Activated CD4-positive, alpha-beta T cell treated with anti-CD3 and anti-CD28 coated beads, Interleukin-2, amount 10 ng/mL, durations not matched to agents 24 days and 14 days (primary cell): ENCODE results near the gene DENND2A. TPM values are rescaled to one million over a fixed set of nuclear protein-coding genes. Genes with fewer than 3 reads are reported as not detected.

ENCODE experiments used
- DNase-seq: peaks from one replicate; pipeline ENCODE4 v3.0.0; 2022
- H3K27ac Mint-ChIP-seq: one replicate; pipeline ENCODE4 v1.8.0; 2022; ENCODE audit warnings: mild to moderate bottlenecking, mixed read lengths
- H3K27me3 Mint-ChIP-seq: one replicate; pipeline ENCODE4 v1.8.0; 2022; ENCODE audit warnings: mixed read lengths
- H3K36me3 Mint-ChIP-seq: one replicate; pipeline ENCODE4 v1.8.0; 2022; ENCODE audit warnings: low read depth, mild to moderate bottlenecking, mixed read lengths
- H3K4me1 Mint-ChIP-seq: one replicate; pipeline ENCODE4 v1.8.0; 2021; ENCODE audit warnings: mixed read lengths
- H3K4me3 Mint-ChIP-seq: one replicate; pipeline ENCODE4 v1.8.0; 2022; ENCODE audit warnings: mild to moderate bottlenecking, moderate library complexity, mixed read lengths
- H3K9me3 Mint-ChIP-seq: one replicate; pipeline ENCODE4 v1.8.0; 2021; ENCODE audit warnings: mixed read lengths
- intact Hi-C: fragments of 100-400 bp; cut with micrococcal nuclease; formaldehyde crosslinking; loops from one replicate; pipeline ENCODE4 v1.15.1; 2023
- total RNA-seq: library from RNA; stranded (reverse); gene quantifications from 2 replicates; pipeline ENCODE4 v1.2.3, GENCODE V29; 2022

The DENND2A gene
- total RNA-seq, 1 donor from 2014 or later = not detected

DNA sequence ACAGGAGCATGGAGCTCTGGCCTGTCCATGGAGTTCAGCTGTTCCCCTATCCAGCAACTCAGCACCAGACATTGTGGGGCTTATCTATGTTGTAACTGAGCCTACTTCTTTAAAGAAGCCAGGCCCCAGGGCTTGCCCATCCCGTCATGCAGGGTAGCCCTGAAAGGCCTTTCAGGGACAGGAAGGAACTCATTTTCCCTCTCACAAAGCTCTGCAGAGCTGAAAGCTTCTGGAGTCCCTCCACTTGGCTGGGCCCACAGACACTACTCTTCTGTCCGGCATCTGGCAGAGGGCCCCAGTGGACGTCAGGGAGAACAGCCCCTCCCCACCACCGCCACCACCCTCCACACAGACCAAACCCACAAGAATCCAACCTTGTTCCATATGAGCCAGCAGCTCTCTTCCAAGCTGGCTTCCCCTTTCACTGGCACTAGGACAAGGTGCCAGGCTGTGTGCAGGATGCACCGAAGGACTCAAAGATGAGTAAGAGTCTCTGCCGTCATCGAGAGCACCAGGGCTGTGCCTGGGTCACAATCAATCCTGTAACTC, 33.1 kb downstream of the DENND2A start:
- Mint-ChIP-seq H3K27ac (no peak overlapping the region), H3K4me3 (no peak overlapping the region), H3K27me3 (peaks cover 6% of the 10 kb centered on the region), H3K36me3 (no peaks in the 10 kb centered on the region), H3K4me1 (no peaks in the 10 kb centered on the region), H3K9me3 (no peaks in the 10 kb centered on the region)
- intact Hi-C loops = no loop called here
- DNase-seq = no peak

DNA sequence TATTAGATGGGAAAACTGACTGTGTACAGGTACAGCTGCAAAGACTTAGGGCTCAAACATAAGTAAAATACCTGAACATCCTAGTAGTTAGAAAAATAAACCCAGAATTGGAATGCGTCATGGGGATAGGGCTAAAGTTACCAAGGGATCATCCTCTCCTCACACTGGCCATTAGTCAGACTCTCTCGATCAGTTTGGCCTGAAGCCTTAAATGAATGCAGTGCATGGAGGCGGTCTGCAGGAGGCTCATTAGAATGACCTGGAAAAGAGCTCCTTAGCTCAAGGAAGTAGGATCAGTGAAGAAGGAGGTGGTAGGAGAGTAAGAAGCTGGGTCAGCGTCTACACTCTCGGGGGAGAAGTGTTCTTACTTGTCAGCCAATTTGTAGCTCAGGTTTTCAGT, 35.3 kb downstream of the DENND2A start:
- no peak overlapping the region for H3K27ac Mint-ChIP-seq
- no peaks in the 10 kb centered on the region for H3K36me3 Mint-ChIP-seq
- H3K27me3 Mint-ChIP-seq = peaks cover 9% of the 10 kb centered on the region
- DNase-seq = no peak
- no peaks in the 10 kb centered on the region for H3K4me1 Mint-ChIP-seq
- no peak overlapping the region for H3K4me3 Mint-ChIP-seq
- intact Hi-C loops = no loop called here
- no peaks in the 10 kb centered on the region for H3K9me3 Mint-ChIP-seq

DNA sequence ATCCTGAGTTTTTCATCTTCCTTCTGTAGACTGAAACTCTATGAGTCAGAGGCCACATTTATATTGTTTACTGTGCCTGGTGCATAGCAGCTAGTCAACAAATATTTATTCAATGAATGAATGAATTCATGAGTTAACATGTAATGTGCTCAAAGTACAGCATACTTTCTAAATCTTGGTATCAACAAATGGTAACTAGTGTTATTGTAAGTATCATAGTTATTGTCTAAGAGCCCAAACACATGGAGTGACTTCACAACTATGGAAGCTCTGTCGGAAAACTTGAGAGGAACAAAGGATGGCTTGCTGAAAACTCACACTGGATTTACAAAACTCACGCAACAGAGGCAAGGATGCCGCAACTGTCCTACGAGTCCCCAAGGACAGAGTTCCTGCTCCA, 35.9 kb downstream of the DENND2A start:
- Mint-ChIP-seq H3K4me1 (no peaks in the 10 kb centered on the region), H3K9me3 (no peaks in the 10 kb centered on the region), H3K27me3 (peaks cover 15% of the 10 kb centered on the region), H3K4me3 (no peak overlapping the region), H3K36me3 (no peaks in the 10 kb centered on the region), H3K27ac (no peak overlapping the region)
- intact Hi-C loops = no loop called here
- DNase-seq = no peak

DNA sequence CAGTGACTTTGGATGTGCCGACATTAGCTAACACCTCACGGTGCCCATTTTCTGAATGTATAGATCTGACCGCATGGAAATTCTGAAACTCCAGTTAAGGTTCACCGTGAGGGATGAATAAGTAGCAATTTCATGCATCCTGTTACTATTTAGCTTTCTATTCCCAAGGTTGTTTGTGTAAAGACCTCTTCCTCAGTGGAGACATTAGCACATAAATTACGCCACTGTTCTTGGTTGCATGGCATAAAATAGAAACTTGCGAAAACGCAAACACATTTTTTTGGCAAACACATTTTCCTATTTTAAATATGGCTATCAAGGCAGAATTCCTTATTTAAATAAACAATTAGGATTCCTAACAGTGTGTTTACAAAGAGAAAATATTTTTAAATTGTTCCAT, 36.5 kb downstream of the DENND2A start:
- Mint-ChIP-seq H3K27me3 (peaks cover 15% of the 10 kb centered on the region), H3K9me3 (no peaks in the 10 kb centered on the region), H3K4me1 (no peaks in the 10 kb centered on the region), H3K27ac (no peak overlapping the region), H3K36me3 (no peaks in the 10 kb centered on the region), H3K4me3 (no peak overlapping the region)
- intact Hi-C loops = no loop called here
- no peak for DNase-seq

DNA sequence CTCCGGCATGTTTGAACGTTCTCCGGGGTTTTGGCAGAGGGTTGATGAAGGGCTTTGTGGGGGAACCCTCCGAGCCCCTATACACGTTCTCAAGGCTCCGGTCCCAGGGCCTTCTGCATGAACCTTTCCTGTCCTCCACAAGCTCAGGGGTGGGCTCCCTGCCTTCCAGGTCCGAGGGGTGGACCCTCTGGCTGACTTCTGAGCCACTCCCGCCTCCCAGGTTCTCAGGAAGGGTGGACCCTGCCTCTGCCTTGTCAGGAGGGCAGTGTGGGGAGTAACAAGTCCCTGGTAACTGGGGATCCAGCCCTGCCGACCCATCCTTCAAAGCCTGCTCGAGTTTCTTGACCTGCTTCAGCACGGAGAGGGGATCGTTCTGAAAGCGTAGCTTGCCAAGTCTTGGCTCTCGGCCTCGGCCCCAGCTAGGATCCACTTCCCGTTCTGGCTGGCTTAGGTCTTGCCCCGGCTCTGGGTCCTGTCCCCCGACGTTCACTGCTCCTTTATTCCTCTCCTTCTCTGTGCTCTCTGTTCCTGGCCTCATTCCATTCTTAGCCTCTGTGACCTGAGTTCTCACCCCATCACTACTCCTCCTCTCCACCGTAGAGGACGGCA, 38.9 kb downstream of the DENND2A start:
- intact Hi-C loops = no loop called here
- no peaks in the 10 kb centered on the region for H3K9me3 Mint-ChIP-seq
- peaks cover 20% of the 10 kb centered on the region for H3K27me3 Mint-ChIP-seq
- no peak for DNase-seq
- H3K36me3 Mint-ChIP-seq = no peaks in the 10 kb centered on the region
- no peak overlapping the region for H3K4me3 Mint-ChIP-seq
- H3K27ac Mint-ChIP-seq = no peak overlapping the region
- no peaks in the 10 kb centered on the region for H3K4me1 Mint-ChIP-seq

DNA sequence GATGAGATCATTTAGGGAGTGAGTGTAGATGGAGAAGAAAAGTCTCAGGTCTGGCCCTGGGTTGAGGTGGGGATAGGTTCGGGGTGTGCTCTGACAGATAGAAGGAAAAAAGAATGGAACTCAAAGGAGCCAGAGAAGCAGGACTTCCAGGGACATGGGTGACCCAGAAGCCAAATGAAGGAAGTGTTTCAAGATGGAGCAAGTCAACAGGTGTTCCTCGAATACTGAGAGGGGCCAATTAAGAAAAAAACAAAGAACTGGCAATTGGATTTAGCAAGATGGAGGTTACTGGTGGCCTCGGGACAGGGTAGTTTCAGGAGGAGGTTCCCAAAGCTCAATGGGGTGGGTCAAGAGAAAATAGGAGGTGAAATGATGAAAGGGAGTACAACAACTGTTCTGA, 40.3 kb downstream of the DENND2A start:
- H3K4me3 Mint-ChIP-seq = no peak overlapping the region
- H3K36me3 Mint-ChIP-seq = no peaks in the 10 kb centered on the region
- H3K9me3 Mint-ChIP-seq = no peaks in the 10 kb centered on the region
- DNase-seq = no peak
- intact Hi-C loops = no loop called here
- no peak overlapping the region for H3K27ac Mint-ChIP-seq
- H3K4me1 Mint-ChIP-seq = no peaks in the 10 kb centered on the region
- H3K27me3 Mint-ChIP-seq = peaks cover 20% of the 10 kb centered on the region

DNA sequence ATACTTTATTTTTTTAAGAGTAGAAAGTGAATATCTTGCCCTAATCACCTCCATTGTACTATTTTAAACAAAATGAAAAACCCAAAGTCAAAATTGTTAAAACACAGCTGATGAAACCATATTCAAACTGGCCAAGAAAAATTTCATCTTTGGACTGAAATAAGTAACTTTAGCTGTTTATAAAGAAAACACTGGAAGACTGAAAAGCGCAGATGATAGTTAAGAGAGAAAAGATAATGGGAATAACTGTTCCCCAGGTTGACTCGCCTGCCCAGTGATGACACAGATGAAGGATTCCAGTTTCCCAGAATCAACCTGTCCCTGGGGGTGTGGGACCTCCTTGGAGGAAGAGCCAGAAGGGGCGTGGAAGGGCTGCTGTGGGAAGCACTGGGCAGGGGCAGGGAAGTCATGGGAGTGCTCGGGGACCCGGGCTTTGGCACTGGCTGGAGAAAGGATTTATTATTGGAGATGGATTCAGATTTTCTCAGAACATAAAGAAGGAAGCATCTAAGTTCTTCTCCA, 43.1 kb downstream of the DENND2A start:
- Mint-ChIP-seq H3K4me1 (peaks cover 3% of the 10 kb centered on the region), H3K4me3 (no peak overlapping the region), H3K36me3 (no peaks in the 10 kb centered on the region)

DNA sequence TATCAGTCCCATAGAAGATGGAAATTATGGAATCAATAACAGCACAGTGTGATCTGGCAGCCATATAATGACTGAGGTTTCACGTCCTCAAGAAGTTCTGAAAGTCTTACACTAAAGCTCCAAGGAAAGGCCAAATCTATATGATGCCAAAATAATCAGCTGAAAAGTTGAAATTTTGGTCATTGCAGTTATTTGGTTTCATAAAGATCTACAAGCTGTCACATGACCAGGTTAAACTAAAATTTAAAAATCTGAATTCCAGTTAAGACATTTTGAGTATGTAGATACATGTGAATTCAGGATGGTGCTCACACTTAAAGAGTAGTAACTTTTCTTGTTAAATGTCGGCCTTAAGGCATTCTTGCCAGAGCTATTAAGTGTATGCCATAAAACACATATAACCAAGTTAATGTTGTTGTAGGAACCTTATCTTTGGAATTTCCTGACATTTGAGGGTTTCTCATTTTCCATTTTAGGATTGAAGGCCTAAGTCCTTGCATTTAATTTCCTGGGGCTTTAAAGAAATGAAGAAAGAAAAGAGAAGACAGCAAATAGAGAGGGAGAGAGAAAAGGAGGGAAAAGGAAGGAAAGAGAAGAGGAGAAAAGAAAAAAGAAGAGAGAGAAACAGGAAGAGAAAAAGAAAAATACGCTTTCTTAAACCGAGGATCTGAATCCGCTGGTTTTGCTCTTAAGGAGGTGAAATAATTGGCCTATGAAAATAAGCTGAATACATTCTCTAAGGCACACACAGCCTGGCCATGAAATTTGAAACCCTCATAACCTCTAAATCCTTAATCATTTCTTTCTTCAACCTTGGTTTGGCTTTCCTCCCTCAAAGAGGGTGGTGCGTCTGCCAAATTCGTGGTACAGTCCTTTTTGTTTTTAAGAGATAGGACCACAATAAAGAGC, 43.8 kb downstream of the DENND2A start:
- peaks cover 22% of the 10 kb centered on the region for H3K27me3 Mint-ChIP-seq
- intact Hi-C loops = no loop called here
- H3K4me1 Mint-ChIP-seq = peaks cover 3% of the 10 kb centered on the region
- H3K27ac Mint-ChIP-seq = no peak overlapping the region
- no peaks in the 10 kb centered on the region for H3K36me3 Mint-ChIP-seq
- DNase-seq = no peak
- H3K4me3 Mint-ChIP-seq = no peak overlapping the region
- H3K9me3 Mint-ChIP-seq = no peaks in the 10 kb centered on the region

More for the DNA sequence above, 43.1 kb downstream of the DENND2A start:
- no peaks in the 10 kb centered on the region for H3K9me3 Mint-ChIP-seq
- DNase-seq = no peak
- no peak overlapping the region for H3K27ac Mint-ChIP-seq
- peaks cover 23% of the 10 kb centered on the region for H3K27me3 Mint-ChIP-seq
- intact Hi-C loops = no loop called here

DNA sequence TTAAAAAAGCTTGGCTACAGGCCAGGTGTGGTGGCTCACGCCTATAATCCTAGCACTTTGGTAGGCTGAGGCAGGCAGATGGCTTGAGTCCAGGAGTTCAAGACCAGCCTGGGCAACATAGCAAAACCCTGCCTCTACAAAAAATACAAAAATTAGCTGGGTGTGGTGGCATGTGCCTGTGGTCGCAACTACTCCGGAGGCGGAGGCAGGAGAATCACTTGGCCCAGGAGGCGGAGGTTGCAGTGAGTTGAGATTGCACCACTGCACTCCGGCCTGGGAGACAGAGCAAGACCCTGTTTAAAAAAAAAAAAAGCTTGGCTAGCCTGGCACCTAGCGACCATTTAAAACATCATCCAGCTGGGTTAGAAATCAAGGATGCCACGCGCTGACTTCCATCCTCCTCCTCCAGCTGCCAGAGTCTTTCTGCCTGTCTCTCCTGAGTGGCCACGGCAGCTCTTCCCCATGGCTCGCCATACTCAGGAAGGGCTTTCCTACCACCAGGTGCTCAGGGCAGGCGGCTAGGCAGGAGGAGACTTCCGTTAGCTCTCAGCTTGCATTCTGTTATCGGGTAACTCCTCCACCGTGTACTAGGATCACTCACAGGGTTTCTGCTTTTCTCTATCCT, 45.0 kb downstream of the DENND2A start:
- peaks cover 22% of the 10 kb centered on the region for H3K27me3 Mint-ChIP-seq
- no peaks in the 10 kb centered on the region for H3K9me3 Mint-ChIP-seq
- no peak overlapping the region for H3K27ac Mint-ChIP-seq
- no peak overlapping the region for H3K4me3 Mint-ChIP-seq
- H3K4me1 Mint-ChIP-seq = peaks cover 3% of the 10 kb centered on the region
- no peaks in the 10 kb centered on the region for H3K36me3 Mint-ChIP-seq
- DNase-seq = no peak
- intact Hi-C loops = no loop called here

DNA sequence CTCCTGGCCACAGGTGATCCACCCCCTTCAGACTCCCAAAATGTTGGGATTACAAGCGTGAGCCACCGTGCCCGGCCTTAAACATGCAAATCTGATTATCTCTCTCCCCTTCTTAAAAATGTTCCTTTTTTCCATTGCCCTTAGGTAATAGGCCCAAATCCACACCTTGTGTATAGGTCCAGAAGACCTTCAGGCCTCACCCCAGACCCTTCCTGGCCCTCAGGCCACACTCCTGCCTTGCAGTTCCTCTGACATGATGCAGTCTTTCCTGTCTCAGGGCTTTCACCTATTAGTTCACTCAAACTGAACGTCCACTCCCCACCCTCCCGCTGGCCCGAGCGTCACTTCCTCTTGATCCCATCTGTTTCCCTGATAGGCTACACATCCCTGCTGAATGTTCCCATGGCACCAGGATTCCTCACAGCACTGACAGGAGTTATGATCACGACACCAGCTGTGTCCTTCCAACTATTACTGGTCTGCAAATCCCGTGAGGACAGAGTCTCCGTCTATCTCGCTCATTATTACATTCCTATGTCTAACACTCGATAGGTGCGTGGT, 46.4 kb downstream of the DENND2A start:
- DNase-seq = no peak
- H3K36me3 Mint-ChIP-seq = no peaks in the 10 kb centered on the region
- intact Hi-C loops = no loop called here
- peaks cover 14% of the 10 kb centered on the region for H3K27me3 Mint-ChIP-seq
- no peak overlapping the region for H3K27ac Mint-ChIP-seq
- H3K4me1 Mint-ChIP-seq = peaks cover 3% of the 10 kb centered on the region
- H3K9me3 Mint-ChIP-seq = no peaks in the 10 kb centered on the region
- H3K4me3 Mint-ChIP-seq = no peak overlapping the region

DNA sequence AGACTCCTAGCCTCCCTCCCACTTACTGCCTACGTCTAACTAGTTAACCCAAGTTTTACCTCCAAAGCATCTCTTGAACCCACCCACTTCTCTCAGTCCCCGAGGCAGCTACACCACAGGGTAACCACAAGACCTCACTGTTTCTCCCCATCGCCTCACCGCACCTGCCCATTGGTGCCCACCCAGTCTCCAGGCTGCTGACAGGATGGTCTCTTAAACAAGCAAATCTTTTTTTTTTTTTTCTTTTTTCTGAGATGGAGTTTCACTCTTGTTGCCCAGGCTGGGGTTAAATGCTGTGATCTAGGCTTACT, 47.0 kb downstream of the DENND2A start:
- Mint-ChIP-seq H3K27ac (no peak overlapping the region), H3K36me3 (no peaks in the 10 kb centered on the region), H3K4me1 (peaks cover 3% of the 10 kb centered on the region), H3K27me3 (peaks cover 14% of the 10 kb centered on the region), H3K4me3 (no peak overlapping the region), H3K9me3 (no peaks in the 10 kb centered on the region)
- DNase-seq = no peak
- intact Hi-C loops = no loop called here

DNA sequence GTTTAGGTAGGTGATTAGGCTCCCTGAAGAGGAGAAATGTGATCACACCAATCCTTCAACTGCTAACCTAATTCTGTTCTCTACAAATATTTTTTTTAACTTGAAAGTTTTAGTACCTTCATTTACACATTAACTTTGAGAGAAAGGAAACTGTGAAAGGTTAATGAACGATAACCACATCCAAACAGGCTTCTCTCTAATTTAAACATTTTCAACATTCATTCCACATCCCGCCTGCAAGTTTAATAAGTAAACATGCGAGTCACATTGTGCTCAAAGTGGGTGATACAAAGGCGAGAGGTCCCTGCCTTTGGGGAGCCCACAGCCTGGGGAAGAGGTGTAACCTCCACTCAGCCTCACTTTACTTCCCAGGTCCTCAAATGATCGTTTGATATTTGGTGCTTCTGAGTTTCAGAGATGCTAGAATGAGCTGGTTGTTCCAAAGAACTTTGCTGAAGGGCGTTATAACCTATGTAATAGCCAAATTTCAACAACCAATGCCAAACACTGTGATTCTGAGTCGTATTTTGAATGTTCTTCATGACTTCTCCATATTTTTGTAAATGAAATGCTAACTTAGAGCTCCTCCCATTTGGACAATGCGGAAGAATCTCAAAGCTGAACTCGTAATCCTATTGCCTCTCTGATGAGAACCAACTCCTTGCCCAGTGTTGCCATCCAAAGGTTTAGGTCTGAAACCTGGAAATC, 47.5 kb downstream of the DENND2A start:
- Mint-ChIP-seq H3K9me3 (no peaks in the 10 kb centered on the region), H3K4me3 (no peak overlapping the region), H3K27me3 (peaks cover 14% of the 10 kb centered on the region), H3K27ac (no peak overlapping the region), H3K4me1 (peaks cover 3% of the 10 kb centered on the region), H3K36me3 (no peaks in the 10 kb centered on the region)
- intact Hi-C loops = no loop called here
- no peak for DNase-seq

DNA sequence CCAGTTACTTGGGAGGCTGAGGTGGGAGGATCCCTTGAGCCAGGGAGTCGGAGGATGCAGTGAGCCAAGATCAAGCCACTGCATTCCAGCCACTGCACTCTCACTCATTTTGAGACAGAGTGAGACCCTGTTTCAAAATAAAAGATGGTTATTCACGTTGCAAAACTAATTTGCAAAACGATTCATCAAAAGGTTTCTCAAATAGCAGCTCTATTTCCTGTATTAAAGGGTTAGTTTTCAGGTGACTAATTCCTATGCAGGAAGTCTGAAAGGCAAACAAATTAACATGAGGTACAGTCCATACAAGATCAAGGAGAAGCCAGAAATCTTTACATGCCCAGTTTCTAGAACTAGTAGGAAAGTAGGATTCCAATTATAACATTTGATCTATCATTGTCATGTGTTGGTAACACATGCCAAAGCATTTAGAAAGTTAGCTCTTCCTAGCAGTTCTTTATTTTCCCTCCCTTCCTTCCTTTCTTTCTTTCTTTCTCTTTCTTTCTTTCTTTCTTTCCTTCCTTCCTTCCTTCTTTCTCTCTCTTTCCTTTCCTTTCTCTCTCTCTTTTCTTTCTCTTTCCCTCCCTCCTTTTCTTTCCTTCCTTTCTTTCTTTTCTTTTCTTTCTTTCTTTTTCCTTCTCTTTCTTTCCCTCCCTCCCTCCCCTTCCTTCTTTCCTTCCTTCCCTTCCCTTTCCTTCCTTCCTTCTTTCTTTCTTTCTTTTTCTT, 49.3 kb downstream of the DENND2A start:
- Mint-ChIP-seq H3K27me3 (peaks cover 10% of the 10 kb centered on the region), H3K9me3 (no peaks in the 10 kb centered on the region), H3K27ac (no peak overlapping the region), H3K4me3 (no peak overlapping the region), H3K36me3 (no peaks in the 10 kb centered on the region), H3K4me1 (peaks cover 3% of the 10 kb centered on the region)
- intact Hi-C loops = no loop called here
- DNase-seq = no peak
